Measurements from ENCODE around the gene OR6N2. TPM values are rescaled to one million over a fixed set of nuclear protein-coding genes. Genes with fewer than 3 reads are reported as not detected.

Gene OR6N2
- total and polyA plus RNA-seq, 9 of the 15 experiments (the other 6 are each of a cell fraction or from before 2014, with no cell fraction given): not detected

DNA sequence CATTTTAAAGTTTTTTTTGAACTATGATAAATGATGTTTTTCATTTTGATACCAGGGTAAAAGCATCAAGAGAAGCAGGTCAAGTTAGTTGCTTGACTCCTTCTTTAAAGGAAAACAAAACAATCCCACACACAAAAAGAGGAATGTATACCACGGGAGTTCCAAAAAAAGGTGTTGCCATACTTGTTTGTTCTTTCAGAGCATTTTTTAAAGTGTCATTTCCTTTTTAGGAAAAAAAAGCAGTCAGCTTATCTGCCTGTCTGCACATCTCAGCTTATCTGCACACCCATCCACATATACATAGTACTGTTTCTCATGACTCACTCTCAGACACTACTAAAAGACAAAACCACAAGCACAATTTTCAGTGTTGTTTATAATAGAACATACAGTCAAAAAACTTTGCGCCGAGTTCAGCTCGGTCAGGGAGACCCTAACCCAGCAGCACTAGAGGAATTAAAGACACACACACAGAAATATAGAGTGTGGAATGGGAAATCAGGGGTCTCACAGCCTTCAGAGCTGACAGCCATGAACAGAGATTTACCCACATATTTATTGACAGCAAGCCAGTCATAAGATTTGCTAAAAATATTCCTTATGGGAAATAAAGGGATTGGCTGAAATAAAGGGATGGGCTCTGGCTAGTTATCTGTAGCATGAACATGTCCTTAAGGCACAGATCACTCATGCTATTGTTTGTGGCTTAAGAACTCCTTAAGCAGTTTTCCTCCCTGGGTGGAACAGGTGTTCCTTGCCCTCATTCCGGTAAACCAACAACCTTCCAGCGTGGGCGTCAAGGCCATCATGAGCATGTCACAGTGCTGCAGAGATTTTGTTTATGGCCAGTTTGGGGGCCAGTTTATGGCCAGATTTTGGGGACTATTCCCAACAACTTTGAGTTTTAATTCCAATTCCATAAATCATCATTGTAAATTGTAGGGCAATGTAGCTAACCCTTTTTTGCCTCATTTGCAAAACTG lies 38.7 kb upstream of the OR6N2 start (continued):
- no peak for TF ChIP-seq ZBTB40 (IDR thresholded peaks at IDR 0.05)
- TF ChIP-seq ZBTB40 (CRISPR knock-in tag; IDR thresholded peaks at IDR 0.05): no peak
- TF ChIP-seq, protein P1, sequence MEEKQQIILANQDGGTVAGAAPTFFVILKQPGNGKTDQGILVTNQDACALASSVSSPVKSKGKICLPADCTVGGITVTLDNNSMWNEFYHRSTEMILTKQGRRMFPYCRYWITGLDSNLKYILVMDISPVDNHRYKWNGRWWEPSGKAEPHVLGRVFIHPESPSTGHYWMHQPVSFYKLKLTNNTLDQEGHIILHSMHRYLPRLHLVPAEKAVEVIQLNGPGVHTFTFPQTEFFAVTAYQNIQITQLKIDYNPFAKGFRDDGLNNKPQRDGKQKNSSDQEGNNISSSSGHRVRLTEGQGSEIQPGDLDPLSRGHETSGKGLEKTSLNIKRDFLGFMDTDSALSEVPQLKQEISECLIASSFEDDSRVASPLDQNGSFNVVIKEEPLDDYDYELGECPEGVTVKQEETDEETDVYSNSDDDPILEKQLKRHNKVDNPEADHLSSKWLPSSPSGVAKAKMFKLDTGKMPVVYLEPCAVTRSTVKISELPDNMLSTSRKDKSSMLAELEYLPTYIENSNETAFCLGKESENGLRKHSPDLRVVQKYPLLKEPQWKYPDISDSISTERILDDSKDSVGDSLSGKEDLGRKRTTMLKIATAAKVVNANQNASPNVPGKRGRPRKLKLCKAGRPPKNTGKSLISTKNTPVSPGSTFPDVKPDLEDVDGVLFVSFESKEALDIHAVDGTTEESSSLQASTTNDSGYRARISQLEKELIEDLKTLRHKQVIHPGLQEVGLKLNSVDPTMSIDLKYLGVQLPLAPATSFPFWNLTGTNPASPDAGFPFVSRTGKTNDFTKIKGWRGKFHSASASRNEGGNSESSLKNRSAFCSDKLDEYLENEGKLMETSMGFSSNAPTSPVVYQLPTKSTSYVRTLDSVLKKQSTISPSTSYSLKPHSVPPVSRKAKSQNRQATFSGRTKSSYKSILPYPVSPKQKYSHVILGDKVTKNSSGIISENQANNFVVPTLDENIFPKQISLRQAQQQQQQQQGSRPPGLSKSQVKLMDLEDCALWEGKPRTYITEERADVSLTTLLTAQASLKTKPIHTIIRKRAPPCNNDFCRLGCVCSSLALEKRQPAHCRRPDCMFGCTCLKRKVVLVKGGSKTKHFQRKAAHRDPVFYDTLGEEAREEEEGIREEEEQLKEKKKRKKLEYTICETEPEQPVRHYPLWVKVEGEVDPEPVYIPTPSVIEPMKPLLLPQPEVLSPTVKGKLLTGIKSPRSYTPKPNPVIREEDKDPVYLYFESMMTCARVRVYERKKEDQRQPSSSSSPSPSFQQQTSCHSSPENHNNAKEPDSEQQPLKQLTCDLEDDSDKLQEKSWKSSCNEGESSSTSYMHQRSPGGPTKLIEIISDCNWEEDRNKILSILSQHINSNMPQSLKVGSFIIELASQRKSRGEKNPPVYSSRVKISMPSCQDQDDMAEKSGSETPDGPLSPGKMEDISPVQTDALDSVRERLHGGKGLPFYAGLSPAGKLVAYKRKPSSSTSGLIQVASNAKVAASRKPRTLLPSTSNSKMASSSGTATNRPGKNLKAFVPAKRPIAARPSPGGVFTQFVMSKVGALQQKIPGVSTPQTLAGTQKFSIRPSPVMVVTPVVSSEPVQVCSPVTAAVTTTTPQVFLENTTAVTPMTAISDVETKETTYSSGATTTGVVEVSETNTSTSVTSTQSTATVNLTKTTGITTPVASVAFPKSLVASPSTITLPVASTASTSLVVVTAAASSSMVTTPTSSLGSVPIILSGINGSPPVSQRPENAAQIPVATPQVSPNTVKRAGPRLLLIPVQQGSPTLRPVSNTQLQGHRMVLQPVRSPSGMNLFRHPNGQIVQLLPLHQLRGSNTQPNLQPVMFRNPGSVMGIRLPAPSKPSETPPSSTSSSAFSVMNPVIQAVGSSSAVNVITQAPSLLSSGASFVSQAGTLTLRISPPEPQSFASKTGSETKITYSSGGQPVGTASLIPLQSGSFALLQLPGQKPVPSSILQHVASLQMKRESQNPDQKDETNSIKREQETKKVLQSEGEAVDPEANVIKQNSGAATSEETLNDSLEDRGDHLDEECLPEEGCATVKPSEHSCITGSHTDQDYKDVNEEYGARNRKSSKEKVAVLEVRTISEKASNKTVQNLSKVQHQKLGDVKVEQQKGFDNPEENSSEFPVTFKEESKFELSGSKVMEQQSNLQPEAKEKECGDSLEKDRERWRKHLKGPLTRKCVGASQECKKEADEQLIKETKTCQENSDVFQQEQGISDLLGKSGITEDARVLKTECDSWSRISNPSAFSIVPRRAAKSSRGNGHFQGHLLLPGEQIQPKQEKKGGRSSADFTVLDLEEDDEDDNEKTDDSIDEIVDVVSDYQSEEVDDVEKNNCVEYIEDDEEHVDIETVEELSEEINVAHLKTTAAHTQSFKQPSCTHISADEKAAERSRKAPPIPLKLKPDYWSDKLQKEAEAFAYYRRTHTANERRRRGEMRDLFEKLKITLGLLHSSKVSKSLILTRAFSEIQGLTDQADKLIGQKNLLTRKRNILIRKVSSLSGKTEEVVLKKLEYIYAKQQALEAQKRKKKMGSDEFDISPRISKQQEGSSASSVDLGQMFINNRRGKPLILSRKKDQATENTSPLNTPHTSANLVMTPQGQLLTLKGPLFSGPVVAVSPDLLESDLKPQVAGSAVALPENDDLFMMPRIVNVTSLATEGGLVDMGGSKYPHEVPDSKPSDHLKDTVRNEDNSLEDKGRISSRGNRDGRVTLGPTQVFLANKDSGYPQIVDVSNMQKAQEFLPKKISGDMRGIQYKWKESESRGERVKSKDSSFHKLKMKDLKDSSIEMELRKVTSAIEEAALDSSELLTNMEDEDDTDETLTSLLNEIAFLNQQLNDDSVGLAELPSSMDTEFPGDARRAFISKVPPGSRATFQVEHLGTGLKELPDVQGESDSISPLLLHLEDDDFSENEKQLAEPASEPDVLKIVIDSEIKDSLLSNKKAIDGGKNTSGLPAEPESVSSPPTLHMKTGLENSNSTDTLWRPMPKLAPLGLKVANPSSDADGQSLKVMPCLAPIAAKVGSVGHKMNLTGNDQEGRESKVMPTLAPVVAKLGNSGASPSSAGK (IDR thresholded peaks at IDR 0.05): no peak
- no peak for TF ChIP-seq SIRT6 (IDR thresholded peaks at IDR 0.05; ENCODE audit: low read depth, low read length)
- TF ChIP-seq SMAD4 (CRISPR knock-in tag; conservative IDR thresholded peaks at IDR 0.05): peak; percentile 97

Data from K562 (cell line).